H1 (cell line): ENCODE measurements around the gene CA5A. TPM values are rescaled to one million over a fixed set of nuclear protein-coding genes. Genes with fewer than 3 reads are reported as not detected.
A peak's percentile ranks its signal among the peaks of the same experiment; 100 is the strongest.

Experiments used
- CTCF ChIA-PET: fragments of 300-600 bp; sonication (Branson Sonifier 250); formaldehyde crosslinking; loops from one replicate; lab custom pipeline; 2021; ENCODE audit not compliant: partially characterized antibody; lab: Charles Lee
- POLR2A ChIA-PET: fragments of 300-600 bp; sonication (Branson Sonifier 250); formaldehyde crosslinking; loops from one replicate; lab custom pipeline; 2021; ENCODE audit warnings: inconsistent platforms; ENCODE audit not compliant: partially characterized antibody; lab: Charles Lee
- DNase-seq, 2 experiments: peaks; one replicate each; pipeline versions ENCODE4 v3.0.0 to v3.0.0-alpha.2; 2010 to 2022; ENCODE audit warnings: low spot score in 2 of 2, low read depth in 1 of 2, mixed read lengths in 1 of 2
- FAIRE-seq: peaks from 2 replicates; lab custom pipeline; 2011; peaks lifted over from hg19 to GRCh38; lab: Jason Lieb, UNC
- H2AFZ ChIP-seq: 2 replicates; pipeline ENCODE4 v1.8.1; 2012; ENCODE audit warnings: low read length, inconsistent platforms
- H2AK5ac ChIP-seq: 2 replicates; pipeline ENCODE4 v1.6.1; 2013; ENCODE audit warnings: low read depth, low read length
- H2BK120ac ChIP-seq: replicated peaks from 2 replicates; pipeline ENCODE3; 2013; ENCODE audit warnings: low read depth, low read length, inconsistent platforms
- H2BK12ac ChIP-seq: 2 replicates; pipeline ENCODE4 v1.6.1; 2013; ENCODE audit warnings: low read depth, low read length
- H2BK15ac ChIP-seq: 2 replicates; pipeline ENCODE4 v1.6.1; 2013; ENCODE audit warnings: low read length
- H2BK20ac ChIP-seq: 2 replicates; pipeline ENCODE4 v1.6.1; 2013; ENCODE audit warnings: low read length
- H2BK5ac ChIP-seq: 2 replicates; pipeline ENCODE4 v1.6.1; 2013; ENCODE audit warnings: low read depth, low read length
- H3K14ac ChIP-seq: 2 replicates; pipeline ENCODE4 v1.6.1; 2013; ENCODE audit warnings: inconsistent platforms; ENCODE audit not compliant: insufficient read length
- H3K18ac ChIP-seq: 2 replicates; pipeline ENCODE4 v1.6.1; 2013; ENCODE audit warnings: low read length; ENCODE audit errors: extremely low read depth
- H3K23ac ChIP-seq: 2 replicates; pipeline ENCODE4 v1.6.1; 2013; ENCODE audit warnings: inconsistent platforms; ENCODE audit not compliant: insufficient read length
- H3K23me2 ChIP-seq: 2 replicates; pipeline ENCODE4 v1.6.1; 2013; ENCODE audit warnings: low read depth, low read length
- H3K27ac ChIP-seq: 2 replicates; pipeline ENCODE4 v1.6.1; 2011; ENCODE audit warnings: low read depth, low read length, inconsistent platforms
- H3K27me3 ChIP-seq, 4 experiments: replicated peaks in 1 of 4; 1 replicate in 1 of 4; 2 replicates in 3 of 4; pipeline versions ENCODE4 v1.6.1 to v1.8.1; 2011 to 2013; ENCODE audit warnings: low read length in 3 of 4, mild to moderate bottlenecking in 3 of 4, inconsistent platforms in 2 of 4, mixed read lengths in 2 of 4, moderate library complexity in 1 of 4; ENCODE audit not compliant: control insufficient read depth in 3 of 4, insufficient read depth in 3 of 4; ENCODE audit errors: extremely low read depth in 1 of 4
- H3K36me3 ChIP-seq, 4 experiments: 2 replicates each; pipeline versions ENCODE4 v1.6.1 to v1.8.1; 2011 to 2013; ENCODE audit warnings: mild to moderate bottlenecking in 4 of 4, low read length in 3 of 4, moderate library complexity in 2 of 4, control low read depth in 1 of 4, inconsistent platforms in 1 of 4; ENCODE audit not compliant: insufficient read depth in 4 of 4, control insufficient read depth in 2 of 4
- H3K4ac ChIP-seq: replicated peaks from 2 replicates; pipeline ENCODE3; 2013; ENCODE audit warnings: low read length, low read depth, mixed read lengths, inconsistent platforms; ENCODE audit not compliant: insufficient read length
- H3K4me1 ChIP-seq, 4 experiments: replicated peaks in 1 of 4; 1 replicate in 1 of 4; 2 replicates in 3 of 4; pipeline versions ENCODE4 v1.6.1 to v1.8.1; 2011 to 2013; ENCODE audit warnings: low read length in 3 of 4, inconsistent platforms in 2 of 4, mixed read lengths in 1 of 4; ENCODE audit not compliant: insufficient read depth in 4 of 4, control insufficient read depth in 3 of 4
- H3K4me2 ChIP-seq, 2 experiments: 2 replicates each; pipeline versions ENCODE4 v1.6.1 to v1.8.1; 2011 to 2013; ENCODE audit warnings: low read depth in 2 of 2, low read length in 2 of 2, control low read depth in 1 of 2, inconsistent platforms in 1 of 2, mild to moderate bottlenecking in 1 of 2; ENCODE audit not compliant: insufficient read depth in 1 of 2
- H3K4me3 ChIP-seq, 4 experiments: fragments of 200-600, 300-600 bp in 1 of 4; sonication (generic), shearing (Covaris generic), sonication (Bioruptor Twin) in 1 of 4; 2 replicates each; pipeline versions ENCODE4 v1.5.1 to v1.8.1; 2011 to 2016; ENCODE audit warnings: low read length in 4 of 4, low read depth in 3 of 4, control low read depth in 2 of 4, inconsistent platforms in 2 of 4, mild to moderate bottlenecking in 2 of 4, mixed read lengths in 1 of 4, moderate library complexity in 1 of 4; ENCODE audit not compliant: insufficient read depth in 2 of 4; ENCODE audit errors: extremely low read depth in 1 of 4
- H3K56ac ChIP-seq: replicated peaks from 2 replicates; pipeline ENCODE3; 2013; ENCODE audit warnings: low read depth, mild to moderate bottlenecking, mixed read lengths, low read length, inconsistent platforms; ENCODE audit not compliant: insufficient read length
- H3K79me1 ChIP-seq: 2 replicates; pipeline ENCODE4 v1.6.1; 2013; ENCODE audit warnings: low read depth, low read length, control low read depth
- H3K79me2 ChIP-seq, 2 experiments: 2 replicates each; pipeline versions ENCODE4 v1.6.1 to v1.8.1; 2012 to 2013; ENCODE audit warnings: low read length in 2 of 2, mild to moderate bottlenecking in 2 of 2, inconsistent platforms in 1 of 2; ENCODE audit not compliant: insufficient read depth in 2 of 2, control insufficient read depth in 1 of 2
- H3K9ac ChIP-seq, 4 experiments: replicated peaks in 1 of 4; 1 replicate in 1 of 4; 2 replicates in 3 of 4; pipeline versions ENCODE4 v1.6.1 to v1.8.1; 2011 to 2013; ENCODE audit warnings: low read depth in 3 of 4, low read length in 3 of 4, control low read depth in 2 of 4, mild to moderate bottlenecking in 2 of 4, moderate library complexity in 2 of 4, inconsistent platforms in 1 of 4; ENCODE audit errors: extremely low read depth in 1 of 4
- H3K9me3 ChIP-seq, 2 experiments: 2 replicates each; pipeline versions ENCODE4 v1.6.1 to v1.8.1; 2012 to 2013; ENCODE audit warnings: mild to moderate bottlenecking in 2 of 2, moderate library complexity in 2 of 2, control low read depth in 1 of 2, inconsistent platforms in 1 of 2, low read depth in 1 of 2, low read length in 1 of 2, mixed read lengths in 1 of 2; ENCODE audit not compliant: insufficient read depth in 2 of 2
- H4K20me1 ChIP-seq, 2 experiments: replicated peaks in 1 of 2; 2 replicates each; pipeline versions ENCODE3 to v1.8.1; 2011 to 2013; ENCODE audit warnings: inconsistent platforms in 2 of 2, low read length in 2 of 2, mild to moderate bottlenecking in 1 of 2; ENCODE audit not compliant: insufficient read depth in 2 of 2, control insufficient read depth in 1 of 2
- H4K5ac ChIP-seq: 2 replicates; pipeline ENCODE4 v1.6.1; 2013; ENCODE audit warnings: low read length, low read depth, mixed read lengths, inconsistent platforms; ENCODE audit not compliant: insufficient read length
- H4K8ac ChIP-seq: 2 replicates; pipeline ENCODE4 v1.8.0; 2013; ENCODE audit warnings: mild to moderate bottlenecking, moderate library complexity, low read length, inconsistent platforms; ENCODE audit not compliant: insufficient read depth; ENCODE audit errors: extremely low read depth
- H4K91ac ChIP-seq: replicated peaks from 2 replicates; pipeline ENCODE3; 2013; ENCODE audit warnings: low read length, mixed read lengths, inconsistent platforms; ENCODE audit not compliant: insufficient read length
- CBX8 ChIP-seq: fragments of 300-800, 300-1000 bp; sonication (generic); IDR thresholded peaks from 2 replicates; pipeline ENCODE4 v1.7.1; 2016; ENCODE audit warnings: low read depth, low read length, borderline replicate concordance
- EZH2 ChIP-seq: fragments of 200-600 bp; sonication (generic); IDR thresholded peaks from 2 replicates; pipeline ENCODE4 v1.7.1; 2012; ENCODE audit warnings: low read depth, mild to moderate bottlenecking, moderate library complexity, low read length, inconsistent platforms; ENCODE audit not compliant: severe bottlenecking
- HDAC2 ChIP-seq, 2 experiments: fragments of 300-600 bp in 1 of 2; sonication (generic) in 1 of 2; IDR thresholded peaks; 2 replicates each; pipeline ENCODE4 v1.6.1; 2011 to 2012; ENCODE audit warnings: low read depth in 2 of 2, low read length in 2 of 2, mild to moderate bottlenecking in 2 of 2, moderate library complexity in 2 of 2, borderline replicate concordance in 1 of 2, inconsistent platforms in 1 of 2
- KDM4A ChIP-seq: IDR thresholded peaks from one replicate; pipeline ENCODE4 v1.7.1; 2012; ENCODE audit warnings: low read depth, mild to moderate bottlenecking, moderate library complexity, low read length, inconsistent platforms; ENCODE audit not compliant: severe bottlenecking
- RFX5 ChIP-seq: IDR thresholded peaks from 2 replicates; pipeline ENCODE4 v1.6.1; 2011; ENCODE audit warnings: low read depth, low read length, improper control_type of control experiment, borderline replicate concordance
- SRF ChIP-seq: IDR thresholded peaks from 2 replicates; pipeline ENCODE4 v1.6.1; 2011; ENCODE audit warnings: mild to moderate bottlenecking, low read depth, low read length, moderate library complexity
- YY1 ChIP-seq: IDR thresholded peaks from 2 replicates; pipeline ENCODE4 v1.6.1; 2011; ENCODE audit warnings: low read depth, mild to moderate bottlenecking, low read length
- WGBS, 2 experiments: shearing (Covaris generic) in 1 of 2; methylation state at CpG; one replicate each; pipeline versions ENCODE4 v1.1.6 to v1.1.7; 2013 to 2015; ENCODE audit warnings: low lambda C conversion rate in 2 of 2, mixed read lengths in 2 of 2, inconsistent platforms in 1 of 2, low coverage in 1 of 2, missing lambda C conversion rate in 1 of 2; ENCODE audit not compliant: insufficient replicate concordance in 2 of 2, insufficient coverage in 1 of 2, insufficient read length in 1 of 2; ENCODE audit errors: extremely low coverage in 1 of 2, missing lambda C conversion rate in 1 of 2; 5-methylcytosine and 5-hydroxymethylcytosine counted together
- polyA plus RNA-seq, 7 experiments: library from polyadenylated mRNA; depleted of rRNA in 3 of 7; stranded (reverse) in 5 of 7; unstranded in 2 of 7; fragments of >200 nt in 5 of 7; fragments of 200-250 nt in 2 of 7; gene quantifications; 1 replicate in 5 of 7; 2 replicates in 1 of 7; 4 replicates in 1 of 7; pipeline versions ENCODE4 v1.2.1 to v1.2.3, GENCODE V29; 2011 to 2013; ENCODE audit warnings: missing spikeins in 2 of 7, mixed read lengths in 2 of 7
- total RNA-seq: library from RNA; stranded (reverse); fragmentation: NEBNext Ultra II Directional; extraction: Animal tissue kit (Norgen Biotek cat#: 25700); gene quantifications from 2 replicates; pipeline ENCODE4 v1.2.1, GENCODE V29; 2021

The CA5A gene
- total and polyA plus RNA-seq, 2 of the 8 experiments (the other 6 are each of a cell fraction or from before 2014, with no cell fraction given) = not detected

DNA sequence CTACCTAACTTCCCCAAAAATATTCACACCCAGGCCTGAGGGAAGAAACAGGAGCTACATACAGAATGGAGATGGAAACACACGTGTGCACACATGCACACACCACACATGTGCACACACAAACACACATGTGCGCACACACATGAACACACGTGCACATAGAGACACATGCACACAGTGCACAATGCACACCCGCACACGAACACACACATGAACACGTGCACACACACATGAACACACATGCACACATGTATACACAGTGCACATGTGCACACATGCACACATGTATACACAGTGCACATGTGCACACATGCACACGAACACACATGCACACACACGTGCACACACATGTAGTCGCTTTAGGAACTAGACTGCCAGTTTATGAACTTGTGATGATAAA lies 18.8 kb downstream of the CA5A start:
- H3K79me1 ChIP-seq = no peaks in the 10 kb centered on the region
- H3K23ac ChIP-seq = no peak overlapping the region
- no peak overlapping the region for H2AFZ ChIP-seq
- no peak overlapping the region; the same call in 1 of the 2 replicates for H2AK5ac ChIP-seq
- CTCF ChIA-PET = interaction anchor here (1.0 to 1.8 kb wide), 3 partner anchors 7 to 139 kb away, joined by 3 to 7 read pairs (median 6); no protein-coding TSS in a partner anchor
- H3K56ac ChIP-seq = no peak overlapping the region
- no peaks in the 10 kb centered on the region for H3K36me3 ChIP-seq
- H3K4me1 ChIP-seq = peaks cover 0 to 4% (median 0%) of the 10 kb centered on the region in 4 experiments; a peak in 2 of 7 replicates
- H2BK5ac ChIP-seq = no peak overlapping the region
- no peak overlapping the region for H2BK15ac ChIP-seq
- H3K9ac ChIP-seq = no peak overlapping the region; a peak in 1 of 7 replicates
- FAIRE-seq (no peak), DNase-seq (no peak)
- H3K23me2 ChIP-seq = no peaks in the 10 kb centered on the region
- no peak overlapping the region for H4K8ac ChIP-seq
- peaks cover 0 to 3% of the 10 kb centered on the region in 2 experiments for H4K20me1 ChIP-seq
- H3K79me2 ChIP-seq = no peaks in the 10 kb centered on the region
- H3K14ac ChIP-seq = no peak overlapping the region
- TF ChIP-seq SRF (no peak), HDAC2 (IDR thresholded peaks at IDR 0.05; ENCODE audit: borderline replicate concordance in 1 of 2, low read depth in 2 of 2, low read length in 2 of 2) (no peak), EZH2 (no peak), KDM4A (no peak), RFX5 (no peak), CBX8 (no peak), YY1 (no peak)
- H3K18ac ChIP-seq = no peak overlapping the region
- H4K91ac ChIP-seq = no peak overlapping the region
- no peak overlapping the region for H3K4ac ChIP-seq
- H3K27ac ChIP-seq = no peak overlapping the region
- no peak overlapping the region for H2BK20ac ChIP-seq
- 85% methylated on average over 9 of the region's 9 CpGs; no CpG with 5 or more reads in 1 of the 2 experiments for WGBS, 2 experiments
- no peak overlapping the region for H3K4me3 ChIP-seq
- H4K5ac ChIP-seq = no peak overlapping the region
- peak overlapping the region; percentile 77; the same call in 1 of the 2 replicates for H2BK12ac ChIP-seq
- H3K4me2 ChIP-seq = no peak overlapping the region
- H3K9me3 ChIP-seq = no peaks in the 10 kb centered on the region
- POLR2A ChIA-PET = no interaction called here
- H3K27me3 ChIP-seq = no peaks in the 10 kb centered on the region
- no peak overlapping the region for H2BK120ac ChIP-seq
